KOPT-K1 (cell line): ENCODE data around the gene VDR.

ENCODE experiments used
- H3K27ac ChIP-seq: fragments of 200-600 bp; sonication (generic); 2 replicates; pipeline ENCODE4 v1.5.1; 2016; ENCODE audit warnings: antibody characterized with exemption, mild to moderate bottlenecking, low read depth, low read length; ENCODE audit not compliant: poor library complexity, severe bottlenecking
- H3K36me3 ChIP-seq: fragments of 200-600 bp; sonication (generic); 2 replicates; pipeline ENCODE4 v1.5.1; 2017; ENCODE audit warnings: antibody characterized with exemption, mild to moderate bottlenecking, low read length, moderate library complexity; ENCODE audit not compliant: insufficient read depth
- H3K9me3 ChIP-seq: fragments of 200-600 bp; sonication (generic); 2 replicates; pipeline ENCODE4 v1.5.1; 2017; ENCODE audit warnings: antibody characterized with exemption, low read length, mild to moderate bottlenecking; ENCODE audit not compliant: insufficient read depth, poor library complexity, severe bottlenecking

Gene VDR

DNA sequence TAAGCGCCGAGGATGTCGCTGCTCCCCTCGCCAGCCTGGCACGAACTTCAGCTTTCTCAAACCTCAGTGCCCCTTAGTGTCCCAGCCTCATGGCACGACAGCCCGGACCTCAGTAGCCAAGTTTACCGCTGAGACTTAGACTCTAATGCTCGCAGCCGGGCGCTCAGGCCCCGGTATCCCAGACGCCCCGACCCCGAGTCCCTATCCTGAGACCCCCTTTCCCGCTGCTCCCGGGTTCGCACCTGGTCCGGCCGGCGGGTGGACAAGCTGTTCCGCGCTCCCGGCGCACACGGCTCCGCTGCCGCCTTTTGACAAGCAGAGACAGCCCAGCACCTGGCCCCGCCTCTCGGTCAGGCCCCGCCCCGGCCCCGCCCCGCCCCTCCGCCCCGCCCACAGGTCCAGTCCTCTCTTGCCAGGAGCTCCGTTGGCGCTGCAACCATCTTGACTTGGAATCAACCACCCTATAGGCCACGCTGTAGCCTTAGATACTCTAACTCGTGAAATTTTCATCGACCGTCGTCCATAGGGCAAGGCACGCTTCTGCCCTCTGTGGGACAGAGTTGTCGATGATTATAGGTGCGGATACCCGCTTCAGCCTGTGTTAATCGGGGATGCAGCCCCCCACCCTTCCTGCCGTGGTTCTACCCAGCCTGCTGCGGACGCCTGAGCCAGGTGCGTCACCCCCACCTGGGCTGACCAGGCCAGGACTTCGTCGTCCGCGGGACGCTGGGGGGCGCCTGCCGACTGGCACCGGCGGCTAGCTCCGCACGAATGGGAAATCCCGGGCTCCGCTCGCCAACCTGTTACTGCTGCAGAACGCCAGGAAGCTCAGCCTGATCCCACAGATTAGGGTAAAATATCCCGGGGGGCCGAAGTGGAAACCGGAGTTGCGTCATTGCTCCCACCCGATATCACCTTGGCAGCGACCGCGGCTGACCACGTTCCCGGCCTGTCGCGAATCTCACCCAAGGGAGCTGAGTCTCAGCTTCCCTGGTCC is at the start of gene VDR:
VDR (minus strand) TSS at position 282 of the 997 bp plus-strand sequence. CDS start 25,881 bp downstream, outside the sequence.
- H3K36me3 ChIP-seq: no peaks in the 10 kb centered on the region
- H3K27ac ChIP-seq: no peak within 1 kb of the TSS
- H3K9me3 ChIP-seq: no peaks in the 10 kb centered on the region

DNA sequence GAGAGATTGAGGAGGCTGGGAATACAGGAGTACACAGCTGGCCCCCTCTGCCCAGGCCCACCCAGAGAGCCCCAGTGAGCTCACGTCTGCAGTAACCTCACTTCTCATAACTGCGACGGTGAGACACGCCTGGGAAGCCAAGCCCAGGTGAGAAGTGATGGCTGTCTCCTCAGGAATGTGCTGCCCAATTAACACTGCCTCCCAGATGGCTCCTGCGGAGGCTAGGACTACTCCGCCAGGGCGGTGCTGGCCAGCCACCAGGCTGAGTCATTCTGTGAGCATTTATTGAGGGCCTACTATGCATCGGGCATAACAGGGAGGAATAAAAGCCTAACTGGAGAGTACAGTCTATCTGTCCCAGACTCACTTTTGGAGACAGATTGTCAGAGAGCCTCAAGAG is 49.3 kb upstream of the VDR start:
- Histone ChIP-seq H3K36me3 (no peaks in the 10 kb centered on the region), H3K9me3 (peaks cover 19% of the 10 kb centered on the region), H3K27ac (no peak overlapping the region)

DNA sequence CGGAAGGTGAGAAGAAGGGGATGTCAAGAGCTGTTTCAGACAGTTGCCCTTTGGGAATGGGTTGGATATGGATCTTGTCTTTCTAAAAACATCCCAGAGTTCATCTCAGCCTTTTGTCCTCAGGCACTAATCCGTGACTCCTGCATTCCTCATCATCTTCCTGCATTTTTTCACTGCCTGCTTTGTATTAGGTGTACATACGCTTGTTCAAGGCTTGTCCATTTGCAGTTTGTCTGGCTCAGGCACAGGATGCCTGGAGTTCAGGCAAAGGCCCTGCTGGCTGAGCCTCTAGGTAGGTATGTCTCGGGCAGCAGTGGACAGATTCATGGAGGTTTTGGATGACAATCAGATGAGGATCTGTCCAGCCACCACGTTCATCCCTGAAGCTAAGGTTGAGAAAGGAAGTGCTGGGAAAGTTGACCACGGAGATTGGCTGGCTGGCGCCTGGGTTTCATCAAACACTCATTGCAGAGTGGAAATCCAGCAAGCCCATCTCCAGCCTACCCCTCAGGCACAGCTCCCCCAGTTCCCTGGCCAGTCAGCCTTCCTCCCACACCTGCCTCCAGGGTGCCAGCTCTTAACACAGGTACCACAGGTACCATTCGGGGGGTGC is 46.2 kb upstream of the VDR start:
- Histone ChIP-seq H3K36me3 (no peaks in the 10 kb centered on the region), H3K9me3 (no peaks in the 10 kb centered on the region), H3K27ac (no peak overlapping the region)

DNA sequence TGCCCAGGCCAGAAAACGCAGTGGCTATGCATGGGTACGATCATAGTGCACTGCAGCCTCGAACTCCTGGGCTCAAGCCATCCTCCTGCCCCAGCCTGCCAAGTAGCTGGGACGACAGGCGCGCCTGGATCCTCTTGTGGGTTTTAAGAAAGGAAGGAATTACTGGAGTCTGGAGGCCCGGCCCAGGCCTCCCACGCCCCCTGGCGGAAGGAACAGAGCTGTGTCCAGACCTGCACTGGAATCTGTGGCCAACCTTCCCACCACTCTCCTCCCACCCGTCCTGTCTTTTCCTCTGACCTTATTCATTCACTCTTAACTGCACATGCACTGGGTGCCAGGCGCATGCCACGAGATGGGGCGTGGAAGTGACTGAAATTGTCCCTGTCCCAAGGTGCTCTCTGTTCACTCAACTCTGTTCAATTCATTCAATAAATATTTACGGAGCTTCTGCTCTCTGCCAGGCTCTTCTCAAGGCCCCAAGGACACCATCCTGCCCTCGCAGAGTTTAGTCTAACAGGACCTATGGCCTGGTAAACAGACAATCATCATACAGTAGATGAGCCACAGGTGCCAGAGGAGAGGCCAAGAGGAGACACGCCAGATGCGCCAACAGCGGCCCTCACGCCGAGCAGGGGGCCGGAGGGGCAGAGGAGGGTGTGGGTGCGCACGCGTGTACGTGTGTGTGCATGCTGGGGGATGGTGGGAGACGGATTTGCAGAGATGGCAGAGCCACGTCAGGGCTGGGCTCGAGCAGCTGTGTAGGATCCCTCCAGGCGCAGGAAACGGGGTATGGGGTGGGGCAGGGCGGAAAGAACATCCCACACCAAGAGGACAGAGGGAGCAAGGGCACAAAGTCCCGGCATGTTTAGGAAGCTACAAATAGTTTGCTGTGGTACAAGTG is 44.9 kb upstream of the VDR start:
- Histone ChIP-seq H3K36me3 (no peaks in the 10 kb centered on the region), H3K9me3 (no peaks in the 10 kb centered on the region), H3K27ac (no peak overlapping the region)

DNA sequence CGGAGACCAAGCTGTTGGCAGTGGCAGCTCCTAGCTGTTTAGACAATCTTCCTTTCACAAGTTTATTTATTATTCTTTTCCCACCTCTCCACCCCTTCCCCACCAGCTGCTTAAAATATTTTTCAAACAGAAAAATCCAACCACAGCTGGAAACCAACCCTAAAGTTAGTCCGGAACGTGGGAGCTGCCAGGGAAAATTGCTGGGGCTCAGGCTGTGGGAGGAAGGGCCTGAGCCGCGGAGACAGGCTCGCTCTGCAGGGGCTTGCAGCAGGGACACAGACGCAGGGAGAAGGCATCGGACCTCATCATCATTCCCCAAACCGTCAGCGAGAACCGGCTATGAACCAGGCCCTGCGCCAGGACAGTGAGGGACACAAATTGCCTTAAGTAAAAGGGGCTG is 42.5 kb upstream of the VDR start:
- Histone ChIP-seq H3K9me3 (no peaks in the 10 kb centered on the region), H3K36me3 (no peaks in the 10 kb centered on the region), H3K27ac (no peak overlapping the region)

DNA sequence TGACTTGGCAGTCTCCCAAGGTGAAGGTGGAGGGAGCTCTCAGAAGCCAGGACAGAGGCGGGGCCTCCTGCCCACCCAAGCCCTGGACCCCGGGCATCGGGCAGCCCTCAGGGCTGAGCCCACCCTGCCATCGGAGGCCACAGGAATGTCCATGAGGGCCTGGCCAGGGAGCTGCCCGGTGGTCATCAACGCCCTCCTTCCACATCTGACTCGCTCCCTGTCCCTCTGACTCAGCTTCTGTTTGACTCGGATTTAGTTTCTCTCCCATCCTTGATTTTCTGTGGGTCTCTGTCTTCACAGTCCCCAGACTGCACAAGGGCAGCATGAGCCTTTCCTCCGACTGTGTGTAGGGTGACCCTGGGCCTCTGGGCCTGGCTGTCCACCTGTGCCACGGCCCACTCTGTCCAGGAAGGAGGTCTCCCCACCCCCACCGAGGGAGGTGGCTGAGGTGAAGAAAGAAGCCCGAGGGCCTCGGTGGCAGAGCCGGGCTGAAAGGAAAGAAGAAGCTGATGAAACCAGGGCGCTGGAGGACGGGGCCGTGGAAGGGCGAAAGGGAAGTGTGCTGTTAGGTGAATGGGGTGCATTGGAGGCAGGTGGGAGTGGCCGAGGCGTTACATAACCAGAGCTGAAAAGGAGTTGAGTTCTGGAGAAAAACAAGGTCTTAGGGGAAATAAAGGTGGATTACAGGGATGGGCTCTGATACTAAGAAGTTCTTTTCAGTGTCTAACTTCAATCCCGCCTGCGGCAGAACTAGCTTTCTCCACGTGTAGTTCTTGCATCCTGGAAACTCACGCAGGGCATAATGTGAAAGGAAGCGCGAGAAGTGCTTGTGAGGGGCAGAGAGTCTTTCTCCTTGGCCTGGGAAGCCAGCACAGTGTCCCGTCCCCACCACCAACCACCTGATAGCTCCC is 41.9 kb upstream of the VDR start:
- no peak overlapping the region for H3K27ac ChIP-seq
- H3K36me3 ChIP-seq: no peaks in the 10 kb centered on the region
- no peaks in the 10 kb centered on the region for H3K9me3 ChIP-seq

DNA sequence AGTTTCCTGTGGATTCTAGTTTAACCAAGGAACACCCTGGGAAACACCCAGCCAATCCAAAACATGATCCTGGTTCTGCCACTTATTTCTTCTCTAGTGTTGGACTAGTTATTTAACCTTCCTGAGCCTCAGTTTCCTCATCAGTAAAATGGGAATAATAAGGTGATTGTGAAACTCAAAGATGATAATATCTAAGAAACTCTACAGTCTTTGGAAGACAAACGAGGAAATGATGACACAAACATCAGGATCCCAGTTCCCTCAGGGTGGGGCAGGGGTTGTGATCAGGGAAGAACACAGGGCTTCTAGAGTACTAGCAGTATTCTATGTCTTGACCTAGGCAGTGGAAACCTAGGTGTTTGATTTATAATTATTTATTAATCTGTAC is 40.5 kb upstream of the VDR start:
- Histone ChIP-seq H3K9me3 (no peaks in the 10 kb centered on the region), H3K27ac (no peak overlapping the region), H3K36me3 (no peaks in the 10 kb centered on the region)

DNA sequence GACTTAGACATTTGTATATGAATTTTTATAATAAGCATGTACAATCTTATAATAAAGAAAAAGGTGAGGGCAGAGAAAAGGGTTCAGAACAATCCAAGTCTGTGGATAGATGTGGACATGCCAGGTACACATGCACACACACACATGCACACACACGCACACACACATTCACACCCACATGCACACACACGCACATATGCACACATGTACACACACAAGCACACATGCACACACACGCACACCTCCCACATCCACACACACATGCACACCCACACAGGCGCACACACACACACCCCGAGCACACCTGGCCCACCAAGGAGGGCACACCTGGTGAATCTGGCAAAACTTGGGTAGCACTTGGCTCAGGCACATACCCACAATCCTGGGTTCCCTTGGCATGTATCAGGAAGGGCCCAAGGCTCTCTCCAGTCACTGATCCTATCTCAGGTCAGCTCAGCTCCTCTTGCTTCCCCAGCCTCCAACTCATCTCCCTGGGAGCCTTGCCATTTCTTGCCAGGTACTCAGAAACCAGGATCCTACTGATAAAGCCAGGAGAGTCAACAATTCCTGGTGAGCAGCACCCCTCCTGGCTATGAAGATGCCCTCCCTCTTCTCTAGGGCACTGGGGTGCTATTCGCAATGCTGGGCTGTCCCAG is 40.0 kb upstream of the VDR start:
- H3K36me3 ChIP-seq: no peaks in the 10 kb centered on the region
- no peak overlapping the region for H3K27ac ChIP-seq
- no peaks in the 10 kb centered on the region for H3K9me3 ChIP-seq

DNA sequence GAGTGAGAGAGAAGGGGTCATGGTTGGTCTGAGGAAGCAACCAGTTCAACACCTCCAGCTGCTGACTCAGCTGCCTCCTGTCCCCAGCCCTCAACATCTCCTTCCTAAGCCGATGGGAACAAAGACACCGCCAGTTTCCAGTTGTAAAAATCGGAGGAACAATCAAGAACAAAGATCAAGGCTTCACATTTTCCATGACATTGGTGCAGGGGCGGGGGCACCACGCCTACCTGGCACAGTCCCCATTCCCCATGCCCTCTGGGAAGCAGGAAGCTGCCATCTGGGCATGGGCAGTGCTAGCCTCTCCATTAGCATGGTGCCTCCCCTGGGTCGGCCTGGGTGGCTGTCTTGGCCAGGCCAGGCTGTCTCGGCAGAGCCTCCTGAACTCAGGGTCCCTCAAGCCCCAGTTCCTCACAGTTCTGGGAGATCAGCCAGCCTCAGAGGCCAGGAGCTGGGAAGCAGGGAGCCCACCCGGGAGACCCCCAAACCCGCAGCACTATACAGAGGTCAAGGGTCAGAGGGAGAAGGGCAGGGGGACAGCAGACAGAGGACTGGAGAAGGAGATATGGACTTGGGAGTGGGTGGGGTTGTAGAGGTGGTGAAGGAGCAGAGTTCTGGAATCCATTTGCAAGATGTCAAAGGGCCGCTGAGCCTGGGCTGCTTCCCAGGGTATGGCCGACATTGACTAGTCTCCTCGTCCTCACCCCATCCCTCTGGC is 39.0 kb upstream of the VDR start:
- no peaks in the 10 kb centered on the region for H3K9me3 ChIP-seq
- H3K27ac ChIP-seq: no peak overlapping the region
- no peaks in the 10 kb centered on the region for H3K36me3 ChIP-seq

DNA sequence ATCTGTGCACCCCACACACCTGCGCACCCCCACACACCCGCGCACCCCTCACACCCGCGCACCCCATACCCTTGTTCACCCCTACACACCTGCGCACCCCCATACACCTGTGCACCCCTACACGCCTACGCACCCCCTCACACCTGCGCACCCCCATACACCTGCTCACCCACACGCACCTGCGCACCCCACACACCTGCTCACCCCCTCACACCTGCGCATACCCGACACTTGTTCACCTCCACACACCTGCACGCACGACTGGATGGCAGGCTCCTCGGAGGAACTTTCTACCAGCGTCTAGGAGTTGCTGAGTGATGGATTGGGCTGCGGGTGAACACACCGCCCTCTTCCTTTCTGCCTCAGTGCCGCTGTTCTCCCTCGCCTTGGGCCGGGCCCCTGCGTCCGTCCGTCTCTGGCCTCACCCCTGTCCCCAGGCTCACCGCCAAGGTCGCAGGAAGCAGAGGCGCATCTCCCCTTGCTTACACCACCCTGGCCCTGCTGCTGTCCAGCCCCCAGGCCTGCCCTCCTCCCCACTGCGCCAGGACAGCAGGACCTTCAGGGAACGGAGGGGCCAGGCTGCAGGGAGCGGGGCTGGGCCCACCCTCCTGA is 37.9 kb upstream of the VDR start:
- H3K36me3 ChIP-seq: no peaks in the 10 kb centered on the region
- no peaks in the 10 kb centered on the region for H3K9me3 ChIP-seq
- H3K27ac ChIP-seq: no peak overlapping the region

DNA sequence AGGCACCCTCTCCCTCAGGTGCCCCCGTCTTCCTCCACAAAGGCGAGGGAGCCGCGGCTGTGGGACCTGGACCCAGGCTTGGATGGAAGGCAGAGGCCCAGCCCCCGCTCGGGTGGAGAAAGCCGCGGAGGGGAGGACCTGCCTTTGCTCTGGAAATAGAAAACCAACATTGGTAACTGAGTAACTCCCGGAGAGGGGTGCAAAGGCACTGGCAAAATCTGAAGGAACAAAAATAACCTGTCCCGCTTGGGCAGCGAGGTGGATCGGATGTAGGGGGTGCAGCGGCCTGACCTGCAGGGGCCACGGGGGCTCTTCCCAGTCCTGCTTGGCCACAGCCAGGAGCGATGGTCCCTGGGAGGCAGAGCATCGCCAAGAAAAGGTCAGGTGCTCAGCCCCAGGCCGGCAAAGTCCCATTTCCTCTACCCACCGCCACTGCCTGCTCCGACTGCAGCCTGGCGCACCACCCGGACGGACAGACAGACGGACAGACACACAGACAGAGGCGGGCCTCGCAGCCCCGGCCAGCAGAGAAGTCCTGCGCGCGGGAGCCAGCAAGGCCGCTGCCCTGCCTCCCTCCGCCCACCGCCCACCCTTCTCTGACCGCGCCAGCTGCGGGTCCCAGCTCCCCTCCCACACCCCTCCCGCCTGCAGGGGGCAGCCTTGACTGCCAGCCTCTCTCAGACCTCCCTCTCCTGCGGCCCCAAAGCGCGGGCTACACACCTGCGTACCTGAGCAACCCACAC is 37.2 kb upstream of the VDR start:
- H3K27ac ChIP-seq: no peak overlapping the region
- no peaks in the 10 kb centered on the region for H3K9me3 ChIP-seq
- no peaks in the 10 kb centered on the region for H3K36me3 ChIP-seq

DNA sequence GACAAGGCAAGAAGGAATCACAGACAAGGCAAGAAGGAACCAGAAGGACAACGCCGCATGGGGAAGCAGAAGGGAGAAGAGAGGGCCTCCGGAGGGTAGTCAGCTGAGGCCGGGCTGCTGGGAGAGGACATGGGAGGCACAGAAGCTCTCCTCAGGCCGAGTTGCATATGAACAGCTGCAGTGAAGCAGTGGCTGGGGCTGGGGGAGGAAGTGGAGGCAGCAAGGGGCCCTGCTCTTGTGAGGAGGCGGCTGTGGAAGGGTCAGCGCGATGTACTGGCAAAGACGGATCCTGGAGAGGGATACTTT is 36.6 kb upstream of the VDR start:
- no peaks in the 10 kb centered on the region for H3K9me3 ChIP-seq
- H3K27ac ChIP-seq: no peak overlapping the region
- H3K36me3 ChIP-seq: no peaks in the 10 kb centered on the region
